ENCODE data around the gene SPTSSA.
"Not testable (repeated sequence)": the region's sequence is repeated elsewhere in the genome, so short reads cannot be mapped to it uniquely, and the experiment has no call there.

The SPTSSA gene

DNA sequence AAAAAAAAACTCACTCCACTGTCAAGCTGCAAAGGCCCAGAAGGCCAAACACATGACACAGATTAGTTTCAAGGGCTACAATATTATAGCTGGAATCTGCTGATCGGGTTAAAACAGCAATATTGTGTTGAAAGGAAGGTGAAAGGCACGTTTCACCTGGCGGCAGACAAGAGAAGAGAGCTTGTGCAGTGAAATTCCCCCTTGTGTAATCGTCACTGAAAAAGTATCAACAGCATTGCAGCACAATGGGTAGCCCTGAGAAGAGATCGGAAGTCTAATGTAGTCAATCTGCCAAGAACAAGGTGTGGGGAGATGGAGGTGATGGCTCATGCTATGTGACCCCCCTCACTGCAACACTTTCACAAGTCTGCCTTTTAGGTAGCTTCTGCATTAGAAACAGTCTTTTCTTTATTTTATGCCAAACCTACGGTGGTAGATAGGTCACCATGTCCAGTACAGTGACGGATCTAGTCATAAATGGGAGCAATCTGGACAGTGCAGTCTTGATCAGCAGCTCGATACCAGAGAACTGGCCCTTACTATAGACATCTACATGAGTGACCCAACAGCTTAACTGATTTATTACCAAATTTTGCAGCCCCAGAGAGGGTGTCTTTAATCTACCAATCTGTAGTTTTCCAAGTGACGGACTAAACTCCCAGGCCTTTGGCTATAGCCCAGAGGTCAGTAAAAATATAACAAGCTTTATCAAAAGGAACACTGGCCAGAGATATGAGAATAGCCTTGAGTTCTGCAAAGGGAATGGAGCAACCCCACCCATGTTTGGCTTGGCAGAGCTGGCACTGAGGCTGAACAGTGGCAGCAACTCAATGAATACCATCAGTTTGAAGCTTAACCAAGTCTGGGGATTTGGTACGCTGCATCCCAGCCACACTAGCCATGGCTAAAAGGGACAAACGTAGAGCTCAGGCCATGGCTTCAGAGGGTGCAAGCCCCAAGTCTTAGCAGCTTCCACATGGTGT lies 35.4 kb downstream of the SPTSSA start:
- DNase-seq: no peak

- DNase-seq: no peak
Observed at GRCh38 chr14:34425095-34425851, 36.8 kb downstream of the SPTSSA start.

- no peak for DNase-seq
Observed at GRCh38 chr14:34424488-34424887, 37.6 kb downstream of the SPTSSA start.

DNA sequence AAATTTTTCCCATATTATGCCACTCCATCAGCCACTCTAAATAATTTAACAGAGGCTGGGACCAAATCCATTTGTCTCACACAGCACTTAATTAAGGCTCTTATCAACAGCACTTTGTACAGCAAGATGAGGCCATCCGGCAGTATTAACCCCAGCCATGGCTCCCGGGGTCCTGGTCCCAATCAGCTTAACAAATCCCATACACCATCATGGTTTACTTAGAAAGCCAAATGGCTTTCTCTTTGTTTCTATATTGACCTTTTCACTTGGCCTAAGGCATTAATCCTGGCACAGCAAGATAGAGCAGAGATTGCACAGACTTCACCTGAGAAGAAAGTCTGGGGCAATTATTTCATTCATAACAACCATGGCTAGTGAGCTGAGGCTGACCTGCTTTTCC lies 38.6 kb downstream of the SPTSSA start:
- no peak for DNase-seq

- DNase-seq: no peak
Observed at GRCh38 chr14:34420547-34421150, 41.4 kb downstream of the SPTSSA start.

GRCh38 chr14:34409721-34410120 lies 52.3 kb downstream of the SPTSSA start:
- no peak for DNase-seq

DNA sequence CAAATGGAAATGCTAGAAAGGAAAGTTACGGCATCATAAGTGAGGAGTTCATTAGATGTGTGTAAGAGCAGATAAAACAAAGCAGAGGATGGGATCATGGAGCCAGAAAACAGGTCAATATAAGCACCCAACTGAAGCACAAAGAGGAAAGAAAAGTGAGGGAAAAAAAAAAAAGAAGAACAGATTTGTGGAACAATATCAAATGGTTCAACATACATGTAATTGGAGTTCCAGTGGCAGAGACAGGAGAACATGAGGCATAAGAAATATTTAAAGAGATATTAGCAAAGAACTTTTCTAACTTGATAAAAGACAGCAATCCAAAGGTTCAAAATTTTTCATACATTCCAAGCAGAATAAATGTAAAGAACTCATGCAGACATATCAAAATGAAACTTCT lies 54.1 kb downstream of the SPTSSA start:
- no peak for DNase-seq

DNA sequence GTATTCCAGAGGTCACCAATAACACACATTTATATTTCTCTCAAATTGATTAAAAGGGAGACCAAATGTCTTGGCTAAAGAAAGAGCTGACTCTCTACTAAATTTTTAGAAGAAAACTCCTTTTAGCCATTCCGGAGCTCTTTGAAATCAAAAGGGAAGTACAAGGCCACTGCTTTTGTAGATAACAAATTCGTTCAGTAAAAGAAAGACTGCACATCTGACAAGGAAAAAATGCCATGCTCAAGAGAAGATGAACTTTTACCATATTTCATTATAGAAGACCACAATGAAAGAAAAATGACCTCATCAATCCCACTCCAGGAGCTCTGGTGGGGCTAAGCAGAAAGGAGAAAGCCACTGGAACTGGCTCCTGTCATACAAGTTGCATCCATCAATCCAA lies 57.6 kb downstream of the SPTSSA start:
- no peak for DNase-seq

- DNase-seq: no peak
Observed at GRCh38 chr14:34403646-34404045, 58.4 kb downstream of the SPTSSA start.

DNA sequence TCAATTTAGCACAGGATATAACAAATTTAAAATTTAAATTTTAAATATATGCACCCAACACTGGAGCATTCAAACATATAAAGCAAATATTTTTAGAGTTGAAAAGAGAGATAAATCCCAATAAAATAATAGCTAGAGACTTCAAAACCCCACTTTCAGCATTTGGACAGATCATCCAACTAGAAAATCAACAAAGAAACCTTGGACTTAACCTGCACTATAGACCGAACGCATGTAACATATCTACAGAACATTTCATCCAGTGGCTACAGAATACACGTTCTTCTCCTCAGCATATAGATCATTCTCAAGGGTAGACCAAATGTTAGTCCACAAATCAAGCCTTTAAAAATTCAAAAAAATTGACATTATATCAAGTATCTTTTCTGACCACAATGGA lies 64.0 kb downstream of the SPTSSA start:
- no peak for DNase-seq

GRCh38 chr14:34387974-34388516 lies 74.0 kb downstream of the SPTSSA start:
- DNase-seq: no peak

DNA sequence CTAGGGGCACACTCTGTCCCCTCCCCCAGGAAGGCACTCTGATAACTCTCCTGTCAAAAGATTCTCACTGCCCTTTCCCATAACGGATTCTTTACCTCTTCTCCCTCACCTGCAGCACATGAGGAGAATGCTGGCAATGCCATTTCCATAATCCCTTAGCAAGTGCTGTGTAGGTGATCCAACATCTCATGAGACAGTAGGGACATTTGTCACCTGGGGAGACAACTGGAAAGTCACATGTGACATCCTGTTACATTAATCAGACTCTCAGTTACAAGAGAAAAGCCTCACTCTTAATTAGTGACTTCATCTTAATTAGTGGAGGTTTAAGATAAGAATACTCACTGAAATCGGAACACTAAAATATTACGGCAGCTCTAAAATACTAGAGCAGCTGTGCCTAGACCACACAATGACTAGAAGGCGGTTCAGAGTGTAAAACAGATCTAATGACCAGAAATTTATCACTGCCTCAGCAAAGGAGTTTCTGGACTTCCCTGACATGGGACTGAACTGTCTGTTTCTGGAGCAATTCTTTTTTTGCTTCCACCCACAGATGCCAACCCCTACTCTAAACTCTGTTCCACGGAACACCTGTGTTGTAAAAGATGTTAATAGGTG lies 75.1 kb downstream of the SPTSSA start:
- no peak for DNase-seq

DNA sequence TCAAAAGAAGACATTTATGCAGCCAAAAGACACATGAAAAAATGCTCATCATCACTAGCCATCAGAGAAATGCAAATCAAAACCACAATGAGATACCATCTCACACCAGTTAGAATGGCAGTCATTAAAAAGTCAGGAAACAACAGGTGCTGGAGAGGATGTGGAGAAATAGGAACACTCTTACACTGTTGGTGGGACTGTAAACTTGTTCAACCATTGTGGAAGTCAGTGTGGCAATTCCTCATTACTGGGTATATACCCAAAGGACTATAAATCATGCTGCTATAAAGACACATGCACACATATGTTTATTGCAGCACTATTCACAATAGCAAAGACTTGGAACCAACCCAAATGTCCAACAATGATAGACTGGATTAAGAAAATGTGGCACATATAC lies 76.2 kb downstream of the SPTSSA start:
- DNase-seq: not testable (repeated sequence)

GRCh38 chr14:34383839-34384238 lies 78.2 kb downstream of the SPTSSA start:
- no peak for DNase-seq

All from stimulated activated naive CD4-positive, alpha-beta T cell (primary cell).